Testis (tissue), 2 donors: Measurements from ENCODE around the gene ITGB5.

Source experiments
- POLR2A ChIP-seq: fragments of 450-650 bp; IDR thresholded peaks from one replicate; pipeline ENCODE4 v1.6.1; 2017; ENCODE audit warnings: antibody characterized with exemption, mild to moderate bottlenecking, moderate library complexity
- TF ChIP-seq, protein P1 (sequence below), 3 experiments: fragments of 450-650 bp in 2 of 3; fragments of 200-600 bp in 1 of 3; sonication (generic) in 1 of 3; IDR thresholded peaks; one replicate each; pipeline ENCODE4 v1.5.1; 2016 to 2019; ENCODE audit warnings: antibody characterized with exemption in 3 of 3, mild to moderate bottlenecking in 2 of 3, moderate library complexity in 1 of 3

- TF ChIP-seq, protein P1, sequence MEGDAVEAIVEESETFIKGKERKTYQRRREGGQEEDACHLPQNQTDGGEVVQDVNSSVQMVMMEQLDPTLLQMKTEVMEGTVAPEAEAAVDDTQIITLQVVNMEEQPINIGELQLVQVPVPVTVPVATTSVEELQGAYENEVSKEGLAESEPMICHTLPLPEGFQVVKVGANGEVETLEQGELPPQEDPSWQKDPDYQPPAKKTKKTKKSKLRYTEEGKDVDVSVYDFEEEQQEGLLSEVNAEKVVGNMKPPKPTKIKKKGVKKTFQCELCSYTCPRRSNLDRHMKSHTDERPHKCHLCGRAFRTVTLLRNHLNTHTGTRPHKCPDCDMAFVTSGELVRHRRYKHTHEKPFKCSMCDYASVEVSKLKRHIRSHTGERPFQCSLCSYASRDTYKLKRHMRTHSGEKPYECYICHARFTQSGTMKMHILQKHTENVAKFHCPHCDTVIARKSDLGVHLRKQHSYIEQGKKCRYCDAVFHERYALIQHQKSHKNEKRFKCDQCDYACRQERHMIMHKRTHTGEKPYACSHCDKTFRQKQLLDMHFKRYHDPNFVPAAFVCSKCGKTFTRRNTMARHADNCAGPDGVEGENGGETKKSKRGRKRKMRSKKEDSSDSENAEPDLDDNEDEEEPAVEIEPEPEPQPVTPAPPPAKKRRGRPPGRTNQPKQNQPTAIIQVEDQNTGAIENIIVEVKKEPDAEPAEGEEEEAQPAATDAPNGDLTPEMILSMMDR (IDR thresholded peaks at IDR 0.05) = no peak
- no peak for TF ChIP-seq POLR2A
Measured at GRCh38 chr3:124826703-124827102, 60.5 kb downstream of the ITGB5 start.
